ENCODE results near the gene ABO. TPM values are rescaled to one million over a fixed set of nuclear protein-coding genes. Genes with fewer than 3 reads are reported as not detected.
"Not testable (repeated sequence)": the region's sequence is repeated elsewhere in the genome, so short reads cannot be mapped to it uniquely, and the experiment has no call there.

The ABO gene
- total RNA-seq, 2 experiments from 2014 or later: not detected

DNA sequence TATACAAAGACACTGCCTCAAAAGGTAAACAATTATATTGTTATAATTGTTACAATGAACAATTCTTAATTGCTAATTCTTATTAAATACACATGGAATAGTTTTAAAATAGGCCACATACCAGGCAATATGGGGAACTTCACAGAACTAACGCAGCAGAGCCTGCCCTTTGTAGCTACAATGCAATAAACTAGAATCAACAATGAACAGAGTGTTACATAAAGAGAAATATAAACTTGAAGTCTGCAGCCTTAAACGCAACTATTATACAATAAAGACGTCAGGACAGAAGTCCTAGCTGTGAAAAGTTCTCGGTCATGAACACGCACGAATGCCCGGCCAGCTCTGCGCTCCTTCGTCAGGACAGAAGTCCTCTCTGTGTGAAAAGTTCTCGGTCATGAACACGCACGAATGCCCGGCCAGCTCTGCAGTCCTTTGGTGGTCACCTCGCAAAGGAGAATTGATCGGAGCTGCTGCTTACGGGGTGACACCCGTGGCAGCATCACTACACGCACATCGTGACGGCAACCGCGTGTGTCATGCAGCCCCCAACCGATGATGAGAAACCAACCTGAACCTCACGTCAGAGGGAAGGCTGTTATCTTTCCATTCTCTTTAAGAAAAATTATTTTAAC, 43.0 kb downstream of the ABO start:
- H3K27me3 Mint-ChIP-seq; DNase-seq; CTCF ChIA-PET; POLR2A ChIA-PET; H3K36me3 Mint-ChIP-seq; H3K4me3 Mint-ChIP-seq; H3K9me3 Mint-ChIP-seq; intact Hi-C loops (cut with micrococcal nuclease); H3K4me1 Mint-ChIP-seq (ENCODE audit: low read depth); H3K27ac Mint-ChIP-seq: not testable (repeated sequence)

DNA sequence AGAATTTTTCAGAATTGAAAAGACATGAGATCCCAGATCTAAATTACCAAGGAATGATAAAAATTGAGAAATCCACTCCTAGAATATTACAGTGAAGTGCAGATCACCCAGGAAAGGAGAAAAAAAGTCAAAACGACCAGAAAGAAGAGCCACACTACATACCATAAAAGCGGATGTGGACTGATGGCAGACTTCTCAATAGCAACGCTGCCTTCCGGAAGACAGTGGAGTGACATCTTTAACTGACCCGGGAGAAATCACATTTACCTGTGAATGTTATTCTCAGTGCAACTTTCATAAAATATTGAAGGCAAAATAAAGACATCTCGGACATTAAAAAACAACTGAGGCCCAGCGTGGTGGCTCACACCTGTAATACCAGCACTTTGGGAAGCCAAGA, 44.5 kb downstream of the ABO start:
- POLR2A ChIA-PET; DNase-seq; CTCF ChIA-PET; H3K27ac Mint-ChIP-seq; H3K4me1 Mint-ChIP-seq (ENCODE audit: low read depth); H3K9me3 Mint-ChIP-seq; H3K36me3 Mint-ChIP-seq; H3K4me3 Mint-ChIP-seq; intact Hi-C loops (cut with micrococcal nuclease); H3K27me3 Mint-ChIP-seq: not testable (repeated sequence)

DNA sequence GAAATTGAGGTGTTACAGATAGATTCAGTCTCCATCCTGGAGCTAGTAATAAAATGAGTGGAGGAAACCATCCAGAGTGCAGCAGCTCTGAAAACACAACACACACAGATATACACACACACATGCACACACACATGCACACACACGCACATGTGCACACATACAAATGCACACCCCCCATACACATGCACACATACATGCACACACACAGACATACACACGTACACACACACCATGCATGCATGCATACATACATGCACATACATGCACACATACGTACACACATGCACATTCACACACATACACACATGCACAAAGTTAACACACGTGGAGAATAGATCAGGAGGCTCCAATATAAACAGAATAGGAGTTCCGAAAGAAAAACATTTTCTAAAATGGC, 44.9 kb downstream of the ABO start:
- Mint-ChIP-seq H3K27ac (no peak overlapping the region), H3K4me3 (no peak overlapping the region), H3K36me3 (no peaks in the 10 kb centered on the region), H3K27me3 (no peaks in the 10 kb centered on the region), H3K4me1 (ENCODE audit: low read depth) (no peaks in the 10 kb centered on the region), H3K9me3 (no peaks in the 10 kb centered on the region)
- ChIA-PET CTCF (no interaction called here), POLR2A (no interaction called here)
- DNase-seq: no peak
- intact Hi-C loops (cut with micrococcal nuclease): no loop called here

- CTCF ChIA-PET; H3K4me3 Mint-ChIP-seq; H3K27ac Mint-ChIP-seq; H3K27me3 Mint-ChIP-seq; H3K4me1 Mint-ChIP-seq (ENCODE audit: low read depth); intact Hi-C loops (cut with micrococcal nuclease); DNase-seq; POLR2A ChIA-PET; H3K9me3 Mint-ChIP-seq; H3K36me3 Mint-ChIP-seq: not testable (repeated sequence)
Measured at GRCh38 chr9:133228474-133229193, 46.4 kb downstream of the ABO start.

GRCh38 chr9:133227996-133228395, 47.0 kb downstream of the ABO start:
- CTCF ChIA-PET; H3K4me3 Mint-ChIP-seq; H3K9me3 Mint-ChIP-seq; intact Hi-C loops (cut with micrococcal nuclease); DNase-seq; H3K27ac Mint-ChIP-seq; H3K4me1 Mint-ChIP-seq (ENCODE audit: low read depth); H3K36me3 Mint-ChIP-seq; POLR2A ChIA-PET; H3K27me3 Mint-ChIP-seq: not testable (repeated sequence)

DNA sequence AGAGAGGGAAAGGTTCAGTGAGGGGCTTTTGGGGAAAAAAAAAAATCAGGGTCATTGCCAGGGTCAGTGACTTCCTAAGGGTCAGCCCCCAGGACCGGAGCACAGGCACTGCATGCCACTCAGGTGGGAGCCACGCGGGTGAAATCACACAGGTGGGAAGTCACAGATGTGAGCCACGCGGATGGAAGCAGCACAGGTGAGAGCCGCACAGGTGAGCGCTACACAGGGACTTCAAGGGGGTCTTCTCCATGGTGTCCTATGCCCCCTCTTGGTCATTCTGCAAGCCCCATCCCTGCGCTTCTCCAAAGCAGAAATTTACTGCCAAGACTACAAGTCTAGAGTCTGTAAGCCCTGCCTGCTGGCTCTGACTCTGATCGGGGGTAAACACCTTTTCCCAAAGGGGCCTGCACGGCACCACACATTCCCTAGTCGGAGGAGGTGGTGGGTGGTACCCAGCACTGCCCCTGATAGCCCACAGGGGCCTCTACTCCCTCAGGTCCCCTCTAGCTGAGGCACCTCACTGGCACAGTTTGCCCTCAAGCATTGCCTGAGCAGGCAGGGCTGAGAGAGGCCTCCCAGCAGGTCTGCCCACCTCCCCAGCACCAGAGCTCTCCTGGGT, 47.6 kb downstream of the ABO start:
- no peak for DNase-seq
- ChIA-PET CTCF (no interaction called here), POLR2A (no interaction called here)
- Mint-ChIP-seq H3K4me1 (ENCODE audit: low read depth) (no peaks in the 10 kb centered on the region), H3K27me3 (peaks cover 4% of the 10 kb centered on the region), H3K9me3 (no peaks in the 10 kb centered on the region), H3K27ac (no peak overlapping the region), H3K4me3 (no peak overlapping the region), H3K36me3 (no peaks in the 10 kb centered on the region)
- intact Hi-C loops (cut with micrococcal nuclease): no loop called here

DNA sequence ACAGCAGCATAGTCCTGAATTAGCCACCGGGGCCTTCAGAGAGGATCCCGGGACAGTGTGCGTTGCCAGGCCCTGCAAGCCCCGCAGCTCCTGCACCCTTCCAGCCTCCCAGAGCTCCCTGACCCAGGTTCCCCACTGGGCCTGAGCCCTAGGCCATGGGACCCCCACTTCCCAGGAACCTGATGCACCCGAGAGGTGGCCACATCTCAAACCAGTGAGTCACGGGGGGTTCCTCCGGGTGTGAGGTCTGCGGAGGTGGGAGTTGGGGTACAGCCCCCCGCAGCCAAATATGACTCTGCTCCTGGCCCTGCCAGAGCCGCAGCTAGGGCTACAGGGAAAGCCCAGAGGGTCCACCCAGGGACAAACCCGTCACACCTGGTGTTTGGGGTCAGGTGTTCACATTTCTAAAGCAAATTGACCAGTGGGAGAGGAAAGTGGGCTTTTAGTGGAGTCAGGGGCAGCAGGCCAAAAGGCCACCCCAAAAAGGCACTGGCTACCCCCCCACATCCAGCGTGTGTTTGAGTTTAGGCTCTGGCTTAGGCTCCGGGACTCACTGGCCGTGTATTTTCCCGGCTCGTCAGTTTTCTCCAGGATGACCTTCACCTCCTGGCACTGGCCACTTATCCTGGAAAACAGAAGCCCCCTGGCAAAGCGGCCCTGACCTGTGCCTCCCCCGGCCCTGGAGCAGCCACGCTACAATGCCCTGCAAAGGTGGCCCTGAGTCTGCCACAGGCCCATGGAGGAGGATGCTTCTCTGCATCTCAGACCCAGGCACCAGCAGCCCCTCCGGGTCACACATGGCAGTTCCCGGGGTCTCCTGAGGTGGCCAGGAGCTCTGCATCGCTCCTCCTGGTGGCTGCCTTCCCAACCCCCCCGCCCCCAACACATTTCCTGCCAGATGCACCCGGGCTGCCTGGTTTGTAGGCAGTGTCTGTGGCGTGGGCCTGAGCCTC, 48.5 kb downstream of the ABO start:
- ChIA-PET POLR2A (no interaction called here), CTCF (no interaction called here)
- intact Hi-C loops (cut with micrococcal nuclease): no loop called here
- Mint-ChIP-seq H3K36me3 (no peaks in the 10 kb centered on the region), H3K9me3 (no peaks in the 10 kb centered on the region), H3K27ac (no peak overlapping the region), H3K4me3 (no peak overlapping the region), H3K4me1 (ENCODE audit: low read depth) (no peaks in the 10 kb centered on the region), H3K27me3 (peaks cover 6% of the 10 kb centered on the region)
- DNase-seq: no peak

DNA sequence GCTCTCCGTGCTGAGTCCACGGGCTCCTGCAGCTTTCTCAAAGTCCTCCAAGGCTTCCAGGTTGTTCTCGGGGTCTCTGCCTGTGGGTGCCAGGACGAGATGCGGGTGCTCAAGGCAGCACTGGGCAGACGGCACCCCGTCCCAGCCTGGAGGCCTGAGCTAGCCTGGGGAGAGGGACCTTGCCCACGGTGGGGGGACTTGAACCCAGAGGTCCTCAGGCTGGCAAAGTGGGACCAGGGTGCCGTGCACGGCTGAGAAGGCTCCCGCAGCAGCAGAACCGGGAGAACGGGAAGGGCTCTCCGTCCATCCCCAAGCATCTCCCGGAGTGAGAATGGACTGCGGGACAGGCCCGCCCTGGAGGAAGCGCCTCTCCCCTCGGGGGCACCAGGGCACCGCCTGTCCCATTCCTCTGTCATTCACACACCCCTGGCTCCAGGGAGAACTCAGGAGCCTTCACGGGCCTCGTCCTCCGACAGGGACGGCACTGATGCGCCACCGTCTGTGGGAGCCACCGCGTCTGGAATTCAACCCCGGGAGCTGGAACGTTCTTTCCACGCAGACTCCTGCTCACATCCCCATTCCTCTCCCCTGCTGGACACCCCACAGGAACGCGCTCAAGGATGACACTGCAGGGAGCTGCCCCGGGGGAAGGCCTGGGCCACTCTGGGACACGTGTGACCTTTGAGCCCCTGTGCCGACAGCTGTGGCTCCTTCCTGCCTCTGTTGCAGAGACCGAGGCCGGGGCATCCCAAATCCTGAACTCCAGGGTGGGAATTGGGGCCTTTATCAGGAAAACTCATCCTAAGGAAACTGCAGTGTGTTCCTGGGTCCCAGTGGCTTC, 49.6 kb downstream of the ABO start:
- intact Hi-C loops (cut with micrococcal nuclease): no loop called here
- Mint-ChIP-seq H3K36me3 (no peaks in the 10 kb centered on the region), H3K4me3 (no peak overlapping the region), H3K9me3 (no peaks in the 10 kb centered on the region), H3K4me1 (ENCODE audit: low read depth) (no peaks in the 10 kb centered on the region), H3K27me3 (peaks cover 15% of the 10 kb centered on the region), H3K27ac (no peak overlapping the region)
- ChIA-PET CTCF (no interaction called here), POLR2A (no interaction called here)
- no peak for DNase-seq

GRCh38 chr9:133224762-133225161, 50.2 kb downstream of the ABO start:
- intact Hi-C loops (cut with micrococcal nuclease): no loop called here
- no peak overlapping the region for H3K4me3 Mint-ChIP-seq
- no peaks in the 10 kb centered on the region for H3K36me3 Mint-ChIP-seq
- no peaks in the 10 kb centered on the region for H3K9me3 Mint-ChIP-seq
- no peak for DNase-seq
- H3K4me1 Mint-ChIP-seq (ENCODE audit: low read depth): no peaks in the 10 kb centered on the region
- H3K27ac Mint-ChIP-seq: no peak overlapping the region
- ChIA-PET POLR2A (no interaction called here), CTCF (interaction anchor here (1.7 kb wide), 1 partner anchor 15 kb away, joined by 5 read pairs; no protein-coding TSS in a partner anchor)
- H3K27me3 Mint-ChIP-seq: peaks cover 15% of the 10 kb centered on the region

GRCh38 chr9:133223159-133223756, 51.7 kb downstream of the ABO start:
- H3K9me3 Mint-ChIP-seq; H3K27ac Mint-ChIP-seq; DNase-seq; H3K4me3 Mint-ChIP-seq; H3K4me1 Mint-ChIP-seq (ENCODE audit: low read depth); H3K36me3 Mint-ChIP-seq; POLR2A ChIA-PET; intact Hi-C loops (cut with micrococcal nuclease): not testable (repeated sequence)
- CTCF ChIA-PET: interaction anchor here (0.6 to 1.7 kb wide), 3 partner anchors 9 to 520 kb away, joined by 3 to 5 read pairs (median 3); no protein-coding TSS in a partner anchor
- H3K27me3 Mint-ChIP-seq: peaks cover 23% of the 10 kb centered on the region

DNA sequence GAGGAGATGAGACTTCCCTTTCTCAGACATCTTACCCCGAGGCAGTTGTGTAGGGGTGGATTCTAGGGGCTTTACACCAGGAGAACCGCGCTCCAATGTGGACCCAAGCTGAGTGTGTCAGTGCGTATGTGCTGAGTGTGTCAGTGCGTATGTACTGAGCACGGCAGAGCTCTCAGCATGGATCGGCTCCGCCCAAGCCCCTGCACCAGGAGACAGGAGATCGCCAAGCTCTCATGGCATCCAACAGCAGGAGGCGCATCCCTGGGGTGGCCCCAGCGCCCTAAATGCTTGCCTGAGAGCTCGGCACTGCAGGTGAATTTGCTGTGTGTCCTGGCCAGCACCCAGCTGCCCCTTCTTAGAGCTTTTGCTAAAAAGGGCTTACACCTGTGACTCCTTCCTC, 53.0 kb downstream of the ABO start:
- H3K4me3 Mint-ChIP-seq; H3K27ac Mint-ChIP-seq; intact Hi-C loops (cut with micrococcal nuclease); DNase-seq; H3K9me3 Mint-ChIP-seq; H3K36me3 Mint-ChIP-seq; CTCF ChIA-PET; H3K4me1 Mint-ChIP-seq (ENCODE audit: low read depth); POLR2A ChIA-PET: not testable (repeated sequence)
- H3K27me3 Mint-ChIP-seq: peaks cover 32% of the 10 kb centered on the region
